H1 (cell line): ENCODE results near the gene EYA2. TPM values are rescaled to one million over a fixed set of nuclear protein-coding genes. Genes with fewer than 3 reads are reported as not detected.

Experiments
- CTCF ChIA-PET: fragments of 300-600 bp; sonication (Branson Sonifier 250); formaldehyde crosslinking; loops from one replicate; lab custom pipeline; 2021; ENCODE audit not compliant: partially characterized antibody; lab: Charles Lee
- POLR2A ChIA-PET: fragments of 300-600 bp; sonication (Branson Sonifier 250); formaldehyde crosslinking; loops from one replicate; lab custom pipeline; 2021; ENCODE audit warnings: inconsistent platforms; ENCODE audit not compliant: partially characterized antibody; lab: Charles Lee
- DNase-seq, 2 experiments: peaks; one replicate each; pipeline versions ENCODE4 v3.0.0 to v3.0.0-alpha.2; 2010 to 2022; ENCODE audit warnings: low spot score in 2 of 2, low read depth in 1 of 2, mixed read lengths in 1 of 2
- FAIRE-seq: peaks from 2 replicates; lab custom pipeline; 2011; peaks lifted over from hg19 to GRCh38; lab: Jason Lieb, UNC
- H2AFZ ChIP-seq: 2 replicates; pipeline ENCODE4 v1.8.1; 2012; ENCODE audit warnings: low read length, inconsistent platforms
- H2AK5ac ChIP-seq: 2 replicates; pipeline ENCODE4 v1.6.1; 2013; ENCODE audit warnings: low read depth, low read length
- H2BK120ac ChIP-seq: replicated peaks from 2 replicates; pipeline ENCODE3; 2013; ENCODE audit warnings: low read depth, low read length, inconsistent platforms
- H2BK12ac ChIP-seq: 2 replicates; pipeline ENCODE4 v1.6.1; 2013; ENCODE audit warnings: low read depth, low read length
- H2BK15ac ChIP-seq: 2 replicates; pipeline ENCODE4 v1.6.1; 2013; ENCODE audit warnings: low read length
- H2BK20ac ChIP-seq: 2 replicates; pipeline ENCODE4 v1.6.1; 2013; ENCODE audit warnings: low read length
- H2BK5ac ChIP-seq: 2 replicates; pipeline ENCODE4 v1.6.1; 2013; ENCODE audit warnings: low read depth, low read length
- H3K14ac ChIP-seq: 2 replicates; pipeline ENCODE4 v1.6.1; 2013; ENCODE audit warnings: inconsistent platforms; ENCODE audit not compliant: insufficient read length
- H3K18ac ChIP-seq: 2 replicates; pipeline ENCODE4 v1.6.1; 2013; ENCODE audit warnings: low read length; ENCODE audit errors: extremely low read depth
- H3K23ac ChIP-seq: 2 replicates; pipeline ENCODE4 v1.6.1; 2013; ENCODE audit warnings: inconsistent platforms; ENCODE audit not compliant: insufficient read length
- H3K23me2 ChIP-seq: 2 replicates; pipeline ENCODE4 v1.6.1; 2013; ENCODE audit warnings: low read depth, low read length
- H3K27ac ChIP-seq: 2 replicates; pipeline ENCODE4 v1.6.1; 2011; ENCODE audit warnings: low read depth, low read length, inconsistent platforms
- H3K27me3 ChIP-seq, 4 experiments: replicated peaks in 1 of 4; 1 replicate in 1 of 4; 2 replicates in 3 of 4; pipeline versions ENCODE4 v1.6.1 to v1.8.1; 2011 to 2013; ENCODE audit warnings: low read length in 3 of 4, mild to moderate bottlenecking in 3 of 4, inconsistent platforms in 2 of 4, mixed read lengths in 2 of 4, moderate library complexity in 1 of 4; ENCODE audit not compliant: control insufficient read depth in 3 of 4, insufficient read depth in 3 of 4; ENCODE audit errors: extremely low read depth in 1 of 4
- H3K36me3 ChIP-seq, 4 experiments: 2 replicates each; pipeline versions ENCODE4 v1.6.1 to v1.8.1; 2011 to 2013; ENCODE audit warnings: mild to moderate bottlenecking in 4 of 4, low read length in 3 of 4, moderate library complexity in 2 of 4, control low read depth in 1 of 4, inconsistent platforms in 1 of 4; ENCODE audit not compliant: insufficient read depth in 4 of 4, control insufficient read depth in 2 of 4
- H3K4ac ChIP-seq: replicated peaks from 2 replicates; pipeline ENCODE3; 2013; ENCODE audit warnings: low read length, low read depth, mixed read lengths, inconsistent platforms; ENCODE audit not compliant: insufficient read length
- H3K4me1 ChIP-seq, 4 experiments: replicated peaks in 1 of 4; 1 replicate in 1 of 4; 2 replicates in 3 of 4; pipeline versions ENCODE4 v1.6.1 to v1.8.1; 2011 to 2013; ENCODE audit warnings: low read length in 3 of 4, inconsistent platforms in 2 of 4, mixed read lengths in 1 of 4; ENCODE audit not compliant: insufficient read depth in 4 of 4, control insufficient read depth in 3 of 4
- H3K4me2 ChIP-seq, 2 experiments: 2 replicates each; pipeline versions ENCODE4 v1.6.1 to v1.8.1; 2011 to 2013; ENCODE audit warnings: low read depth in 2 of 2, low read length in 2 of 2, control low read depth in 1 of 2, inconsistent platforms in 1 of 2, mild to moderate bottlenecking in 1 of 2; ENCODE audit not compliant: insufficient read depth in 1 of 2
- H3K4me3 ChIP-seq, 4 experiments: fragments of 200-600, 300-600 bp in 1 of 4; sonication (generic), shearing (Covaris generic), sonication (Bioruptor Twin) in 1 of 4; 2 replicates each; pipeline versions ENCODE4 v1.5.1 to v1.8.1; 2011 to 2016; ENCODE audit warnings: low read length in 4 of 4, low read depth in 3 of 4, control low read depth in 2 of 4, inconsistent platforms in 2 of 4, mild to moderate bottlenecking in 2 of 4, mixed read lengths in 1 of 4, moderate library complexity in 1 of 4; ENCODE audit not compliant: insufficient read depth in 2 of 4; ENCODE audit errors: extremely low read depth in 1 of 4
- H3K56ac ChIP-seq: replicated peaks from 2 replicates; pipeline ENCODE3; 2013; ENCODE audit warnings: low read depth, mild to moderate bottlenecking, mixed read lengths, low read length, inconsistent platforms; ENCODE audit not compliant: insufficient read length
- H3K79me1 ChIP-seq: 2 replicates; pipeline ENCODE4 v1.6.1; 2013; ENCODE audit warnings: low read depth, low read length, control low read depth
- H3K79me2 ChIP-seq, 2 experiments: 2 replicates each; pipeline versions ENCODE4 v1.6.1 to v1.8.1; 2012 to 2013; ENCODE audit warnings: low read length in 2 of 2, mild to moderate bottlenecking in 2 of 2, inconsistent platforms in 1 of 2; ENCODE audit not compliant: insufficient read depth in 2 of 2, control insufficient read depth in 1 of 2
- H3K9ac ChIP-seq, 4 experiments: replicated peaks in 1 of 4; 1 replicate in 1 of 4; 2 replicates in 3 of 4; pipeline versions ENCODE4 v1.6.1 to v1.8.1; 2011 to 2013; ENCODE audit warnings: low read depth in 3 of 4, low read length in 3 of 4, control low read depth in 2 of 4, mild to moderate bottlenecking in 2 of 4, moderate library complexity in 2 of 4, inconsistent platforms in 1 of 4; ENCODE audit errors: extremely low read depth in 1 of 4
- H3K9me3 ChIP-seq, 2 experiments: 2 replicates each; pipeline versions ENCODE4 v1.6.1 to v1.8.1; 2012 to 2013; ENCODE audit warnings: mild to moderate bottlenecking in 2 of 2, moderate library complexity in 2 of 2, control low read depth in 1 of 2, inconsistent platforms in 1 of 2, low read depth in 1 of 2, low read length in 1 of 2, mixed read lengths in 1 of 2; ENCODE audit not compliant: insufficient read depth in 2 of 2
- H4K20me1 ChIP-seq, 2 experiments: replicated peaks in 1 of 2; 2 replicates each; pipeline versions ENCODE3 to v1.8.1; 2011 to 2013; ENCODE audit warnings: inconsistent platforms in 2 of 2, low read length in 2 of 2, mild to moderate bottlenecking in 1 of 2; ENCODE audit not compliant: insufficient read depth in 2 of 2, control insufficient read depth in 1 of 2
- H4K5ac ChIP-seq: 2 replicates; pipeline ENCODE4 v1.6.1; 2013; ENCODE audit warnings: low read length, low read depth, mixed read lengths, inconsistent platforms; ENCODE audit not compliant: insufficient read length
- H4K8ac ChIP-seq: 2 replicates; pipeline ENCODE4 v1.8.0; 2013; ENCODE audit warnings: mild to moderate bottlenecking, moderate library complexity, low read length, inconsistent platforms; ENCODE audit not compliant: insufficient read depth; ENCODE audit errors: extremely low read depth
- H4K91ac ChIP-seq: replicated peaks from 2 replicates; pipeline ENCODE3; 2013; ENCODE audit warnings: low read length, mixed read lengths, inconsistent platforms; ENCODE audit not compliant: insufficient read length
- BCL11A ChIP-seq, 2 experiments: IDR thresholded peaks; one replicate each; pipeline ENCODE4 v1.6.1; 2011; ENCODE audit warnings: low read depth in 2 of 2, low read length in 2 of 2, mild to moderate bottlenecking in 2 of 2
- CBX5 ChIP-seq: fragments of 300-800, 300-1000 bp; sonication (generic); IDR thresholded peaks from 2 replicates; pipeline ENCODE4 v1.7.1; 2016; ENCODE audit warnings: antibody characterized with exemption, low read length, low read depth
- CHD1 ChIP-seq: IDR thresholded peaks from 2 replicates; pipeline ENCODE4 v1.6.1; 2012; ENCODE audit warnings: low read depth, low read length, improper control_type of control experiment
- CHD2 ChIP-seq: IDR thresholded peaks from 2 replicates; pipeline ENCODE4 v1.6.1; 2012; ENCODE audit warnings: low read length, improper control_type of control experiment
- EGR1 ChIP-seq: IDR thresholded peaks from 2 replicates; pipeline ENCODE4 v1.6.1; 2011; ENCODE audit warnings: low read depth, low read length, borderline replicate concordance
- EZH2 ChIP-seq: fragments of 200-600 bp; sonication (generic); IDR thresholded peaks from 2 replicates; pipeline ENCODE4 v1.7.1; 2012; ENCODE audit warnings: low read depth, mild to moderate bottlenecking, moderate library complexity, low read length, inconsistent platforms; ENCODE audit not compliant: severe bottlenecking
- KDM1A ChIP-seq: fragments of 200-600, 300-600 bp; sonication (generic); IDR thresholded peaks from 2 replicates; pipeline ENCODE4 v1.7.1; 2016; ENCODE audit warnings: mild to moderate bottlenecking, low read length, borderline replicate concordance
- NANOG ChIP-seq: IDR thresholded peaks from 2 replicates; pipeline ENCODE4 v1.6.1; 2011; ENCODE audit warnings: low read length, low read depth, mild to moderate bottlenecking, inconsistent platforms; ENCODE audit not compliant: insufficient read depth, poor library complexity, severe bottlenecking
- PHF8 ChIP-seq: fragments of 200-600 bp; sonication (generic); conservative IDR thresholded peaks from 2 replicates; pipeline ENCODE4 v1.7.1; 2012; ENCODE audit warnings: low read depth, mild to moderate bottlenecking, inconsistent platforms, low read length, moderate library complexity
- POLR2A ChIP-seq, 2 experiments: IDR thresholded peaks; 1 replicate in 1 of 2; 2 replicates in 1 of 2; pipeline ENCODE4 v1.6.1; 2011; ENCODE audit warnings: low read depth in 2 of 2, low read length in 2 of 2, mild to moderate bottlenecking in 2 of 2; ENCODE audit errors: control extremely low read depth in 1 of 2
- POU5F1 ChIP-seq: IDR thresholded peaks from 2 replicates; pipeline ENCODE4 v1.6.1; 2011; ENCODE audit warnings: low read depth, mild to moderate bottlenecking, low read length, moderate library complexity
- SIX5 ChIP-seq: IDR thresholded peaks from 2 replicates; pipeline ENCODE4 v1.6.1; 2011; ENCODE audit warnings: mild to moderate bottlenecking, low read depth, low read length
- SP4 ChIP-seq: IDR thresholded peaks from 2 replicates; pipeline ENCODE4 v1.6.1; 2012; ENCODE audit warnings: low read length, inconsistent platforms
- ZNF274 ChIP-seq: IDR thresholded peaks from 2 replicates; pipeline ENCODE4 v1.7.0; 2012; ENCODE audit warnings: low read length, borderline replicate concordance; ENCODE audit errors: extremely low read depth
- WGBS, 2 experiments: shearing (Covaris generic) in 1 of 2; methylation state at CpG; one replicate each; pipeline versions ENCODE4 v1.1.6 to v1.1.7; 2013 to 2015; ENCODE audit warnings: low lambda C conversion rate in 2 of 2, mixed read lengths in 2 of 2, inconsistent platforms in 1 of 2, low coverage in 1 of 2, missing lambda C conversion rate in 1 of 2; ENCODE audit not compliant: insufficient replicate concordance in 2 of 2, insufficient coverage in 1 of 2, insufficient read length in 1 of 2; ENCODE audit errors: extremely low coverage in 1 of 2, missing lambda C conversion rate in 1 of 2; 5-methylcytosine and 5-hydroxymethylcytosine counted together
- polyA plus RNA-seq, 7 experiments: library from polyadenylated mRNA; depleted of rRNA in 3 of 7; stranded (reverse) in 5 of 7; unstranded in 2 of 7; fragments of >200 nt in 5 of 7; fragments of 200-250 nt in 2 of 7; gene quantifications; 1 replicate in 5 of 7; 2 replicates in 1 of 7; 4 replicates in 1 of 7; pipeline versions ENCODE4 v1.2.1 to v1.2.3, GENCODE V29; 2011 to 2013; ENCODE audit warnings: missing spikeins in 2 of 7, mixed read lengths in 2 of 7
- total RNA-seq: library from RNA; stranded (reverse); fragmentation: NEBNext Ultra II Directional; extraction: Animal tissue kit (Norgen Biotek cat#: 25700); gene quantifications from 2 replicates; pipeline ENCODE4 v1.2.1, GENCODE V29; 2021

Gene EYA2
- total and polyA plus RNA-seq, 2 of the 8 experiments (the other 6 are each of a cell fraction or from before 2014, with no cell fraction given), result 1.6 to 1.7 TPM

GRCh38 chr20:46938434-46938833 lies 43.8 kb downstream of the EYA2 start:
- Histone ChIP-seq H3K14ac (no peak overlapping the region), H3K18ac (no peak overlapping the region), H3K4me3 (no peak overlapping the region), H2BK120ac (no peak overlapping the region), H2AFZ (no peak overlapping the region), H4K8ac (no peak overlapping the region; the same call in 1 of the 2 replicates), H4K91ac (no peak overlapping the region), H4K5ac (no peak overlapping the region), H3K56ac (no peak overlapping the region), H3K9ac (no peak overlapping the region), H3K79me2 (no peaks in the 10 kb centered on the region), H3K4ac (no peak overlapping the region), H3K23ac (no peak overlapping the region), H3K27ac (no peak overlapping the region), H4K20me1 (no peaks in the 10 kb centered on the region), H3K79me1 (no peaks in the 10 kb centered on the region), H2BK5ac (no peak overlapping the region), H3K9me3 (no peaks in the 10 kb centered on the region), H2BK12ac (no peak overlapping the region), H2BK15ac (no peak overlapping the region), H3K4me1 (no peaks in the 10 kb centered on the region), H2BK20ac (no peak overlapping the region), H3K4me2 (no peak overlapping the region), H2AK5ac (no peak overlapping the region), H3K36me3 (no peaks in the 10 kb centered on the region), H3K23me2 (no peaks in the 10 kb centered on the region; the same call in 1 of the 2 replicates), H3K27me3 (no peaks in the 10 kb centered on the region)
- no peak for DNase-seq
- CTCF ChIA-PET, result interaction anchor here (0.8 to 2.6 kb wide), 13 partner anchors 9 to 180 kb away, joined by 3 to 11 read pairs (median 4); no protein-coding TSS in a partner anchor
- POLR2A ChIA-PET, result interaction anchor here (1.1 kb wide), 1 partner anchor 10 kb away, joined by 3 read pairs; no protein-coding TSS in a partner anchor
- 94% methylated on average over 1 of the region's 1 CpG; no CpG with 5 or more reads in 1 of the 2 experiments for WGBS, 2 experiments
- FAIRE-seq, result no peak
- TF ChIP-seq ZNF274 (no peak), EZH2 (no peak), BCL11A (IDR thresholded peaks at IDR 0.05; ENCODE audit: low read depth in 2 of 2, low read length in 2 of 2) (no peak), CHD2 (no peak), POU5F1 (no peak), CHD1 (no peak), POLR2A (IDR thresholded peaks at IDR 0.05; ENCODE audit: control extremely low read depth in 1 of 2, low read depth in 2 of 2, low read length in 2 of 2) (no peak), CBX5 (no peak), NANOG (no peak), SP4 (no peak), EGR1 (no peak), KDM1A (no peak), SIX5 (no peak), PHF8 (no peak)
